Caco-2 (cell line): Measurements from ENCODE around the gene CCDC134. TPM values are rescaled to one million over a fixed set of nuclear protein-coding genes. Genes with fewer than 3 reads are reported as not detected.

ENCODE experiments used
- BruUV-seq: library from RNA; stranded (reverse); fragments of 400-500 nt; replicated peaks from 2 replicates; lab custom pipeline; 2021; lab: Mats Ljungman, UMichigan
- CTCF ChIA-PET: fragments of 300-600 bp; sonication (Branson Sonifier 250); formaldehyde crosslinking; loops from one replicate; lab custom pipeline; 2022; ENCODE audit warnings: antibody characterized with exemption; lab: Charles Lee
- POLR2A ChIA-PET: fragments of 300-600 bp; sonication (Branson Sonifier 250); formaldehyde crosslinking; loops from one replicate; lab custom pipeline; 2022; ENCODE audit warnings: antibody characterized with exemption; lab: Charles Lee
- DNase-seq, 2 experiments: peaks; one replicate each; pipeline versions ENCODE4 v3.0.0 to v3.0.0-alpha.2; 2020 to 2022
- H3K27me3 ChIP-seq: replicated peaks from 2 replicates; pipeline ENCODE4 v1.6.0; 2011; ENCODE audit warnings: low read length; ENCODE audit not compliant: control insufficient read depth, insufficient read depth
- H3K36me3 ChIP-seq: 2 replicates; pipeline ENCODE4 v1.5.1; 2011; ENCODE audit warnings: low read length; ENCODE audit not compliant: control insufficient read depth, insufficient read depth
- H3K4me1 ChIP-seq: fragments of 250-450 bp; sonication (Bioruptor Pico); 2 replicates; pipeline ENCODE4 v1.5.1; 2020; ENCODE audit warnings: mild to moderate bottlenecking
- H3K4me3 ChIP-seq: 2 replicates; pipeline ENCODE4 v1.5.1; 2011; ENCODE audit warnings: low read depth, mild to moderate bottlenecking, control low read depth, low read length
- H3K9me3 ChIP-seq: fragments of 250-450 bp; sonication (Bioruptor Pico); 2 replicates; pipeline ENCODE4 v1.5.1; 2020; ENCODE audit warnings: mild to moderate bottlenecking, moderate library complexity
- H3K27ac Mint-ChIP-seq: one replicate; pipeline ENCODE4 v1.8.0; 2022; ENCODE audit warnings: mixed read lengths; ENCODE audit not compliant: unreplicated experiment
- H3K27me3 Mint-ChIP-seq: one replicate; pipeline ENCODE4 v1.8.0; 2022; ENCODE audit warnings: mixed read lengths; ENCODE audit not compliant: insufficient read depth, unreplicated experiment
- H3K36me3 Mint-ChIP-seq: one replicate; pipeline ENCODE4 v1.8.0; 2022; ENCODE audit warnings: mild to moderate bottlenecking, mixed read lengths; ENCODE audit not compliant: insufficient read depth, unreplicated experiment
- H3K4me1 Mint-ChIP-seq: one replicate; pipeline ENCODE4 v1.8.0; 2022; ENCODE audit warnings: low read depth, mixed read lengths; ENCODE audit not compliant: unreplicated experiment
- H3K4me3 Mint-ChIP-seq: one replicate; pipeline ENCODE4 v1.8.0; 2022; ENCODE audit warnings: mild to moderate bottlenecking, moderate library complexity, mixed read lengths; ENCODE audit not compliant: unreplicated experiment
- H3K9me3 Mint-ChIP-seq: one replicate; pipeline ENCODE4 v1.8.0; 2022; ENCODE audit warnings: mixed read lengths; ENCODE audit not compliant: unreplicated experiment
- intact Hi-C: fragments of 100-400 bp; cut with micrococcal nuclease; formaldehyde crosslinking; loops from one replicate; pipeline ENCODE4 v1.10.0; 2022; ENCODE audit not compliant: unreplicated experiment
- total RNA-seq: library from RNA; stranded (reverse); gene quantifications from 2 replicates; pipeline ENCODE4 v1.2.3, GENCODE V29; 2022
- TF ChIP-seq, protein P1 (sequence below), 2 experiments: fragments of 200-600 bp in 1 of 2; IDR thresholded peaks; 1 replicate in 1 of 2; 2 replicates in 1 of 2; pipeline versions ENCODE4 v1.5.1 to v1.8.0; 2011 to 2022; ENCODE audit warnings: antibody characterized with exemption in 1 of 2, control low read depth in 1 of 2, inconsistent platforms in 1 of 2, low read depth in 1 of 2, low read length in 1 of 2, mild to moderate bottlenecking in 1 of 2, moderate library complexity in 1 of 2; ENCODE audit not compliant: insufficient read depth in 1 of 2, severe bottlenecking in 1 of 2, unreplicated experiment in 1 of 2

The CCDC134 gene
- total RNA-seq, 1 experiment from 2014 or later = 24.8 TPM

DNA sequence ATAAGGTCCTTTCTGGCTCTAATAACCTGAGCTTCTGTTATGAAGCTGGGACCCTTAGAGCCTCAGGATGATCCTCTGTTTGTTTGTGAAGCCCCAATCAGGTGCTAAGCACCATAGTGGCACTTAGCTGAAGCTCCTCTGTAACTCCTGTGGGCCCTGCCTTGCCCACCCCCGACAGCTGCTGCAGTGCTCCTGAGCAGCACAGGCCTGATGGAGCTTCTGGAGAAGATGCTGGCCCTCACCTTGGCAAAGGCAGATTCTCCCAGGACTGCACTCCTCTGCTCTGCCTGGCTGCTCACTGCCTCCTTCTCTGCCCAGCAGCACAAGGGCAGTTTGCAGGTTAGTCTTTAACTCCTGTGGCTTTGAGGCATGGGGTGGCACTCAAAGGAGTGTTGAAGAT, 19.0 kb upstream of the CCDC134 start:
- H3K27me3 ChIP-seq = no peaks in the 10 kb centered on the region
- no peak overlapping the region for H3K4me3 Mint-ChIP-seq
- BruUV-seq = no TSS peak
- H3K36me3 ChIP-seq = no peaks in the 10 kb centered on the region
- H3K27ac Mint-ChIP-seq = no peak overlapping the region
- H3K27me3 Mint-ChIP-seq = no peaks in the 10 kb centered on the region
- H3K9me3 ChIP-seq = no peaks in the 10 kb centered on the region
- no peaks in the 10 kb centered on the region for H3K36me3 Mint-ChIP-seq
- DNase-seq = no peak
- H3K4me1 Mint-ChIP-seq = peaks cover 8% of the 10 kb centered on the region
- ChIA-PET POLR2A (interaction anchor here (0.6 kb wide), 1 partner anchor 13 kb away, joined by 3 read pairs; no protein-coding TSS in a partner anchor), CTCF (interaction anchor here (1.5 kb wide), 1 partner anchor 35 kb away, joined by 3 read pairs; no protein-coding TSS in a partner anchor)
- H3K4me3 ChIP-seq = no peak overlapping the region
- intact Hi-C loops = no loop called here
- TF ChIP-seq, protein P1, sequence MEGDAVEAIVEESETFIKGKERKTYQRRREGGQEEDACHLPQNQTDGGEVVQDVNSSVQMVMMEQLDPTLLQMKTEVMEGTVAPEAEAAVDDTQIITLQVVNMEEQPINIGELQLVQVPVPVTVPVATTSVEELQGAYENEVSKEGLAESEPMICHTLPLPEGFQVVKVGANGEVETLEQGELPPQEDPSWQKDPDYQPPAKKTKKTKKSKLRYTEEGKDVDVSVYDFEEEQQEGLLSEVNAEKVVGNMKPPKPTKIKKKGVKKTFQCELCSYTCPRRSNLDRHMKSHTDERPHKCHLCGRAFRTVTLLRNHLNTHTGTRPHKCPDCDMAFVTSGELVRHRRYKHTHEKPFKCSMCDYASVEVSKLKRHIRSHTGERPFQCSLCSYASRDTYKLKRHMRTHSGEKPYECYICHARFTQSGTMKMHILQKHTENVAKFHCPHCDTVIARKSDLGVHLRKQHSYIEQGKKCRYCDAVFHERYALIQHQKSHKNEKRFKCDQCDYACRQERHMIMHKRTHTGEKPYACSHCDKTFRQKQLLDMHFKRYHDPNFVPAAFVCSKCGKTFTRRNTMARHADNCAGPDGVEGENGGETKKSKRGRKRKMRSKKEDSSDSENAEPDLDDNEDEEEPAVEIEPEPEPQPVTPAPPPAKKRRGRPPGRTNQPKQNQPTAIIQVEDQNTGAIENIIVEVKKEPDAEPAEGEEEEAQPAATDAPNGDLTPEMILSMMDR (IDR thresholded peaks at IDR 0.05; ENCODE audit: insufficient read depth in 1 of 2, low read depth in 1 of 2, low read length in 1 of 2, severe bottlenecking in 1 of 2, unreplicated experiment in 1 of 2) = no peak
- H3K4me1 ChIP-seq = 0 out of 2 replicates have a peak, but pooled peaks cover 8% of the 10 kb centered on the region
- no peaks in the 10 kb centered on the region for H3K9me3 Mint-ChIP-seq

DNA sequence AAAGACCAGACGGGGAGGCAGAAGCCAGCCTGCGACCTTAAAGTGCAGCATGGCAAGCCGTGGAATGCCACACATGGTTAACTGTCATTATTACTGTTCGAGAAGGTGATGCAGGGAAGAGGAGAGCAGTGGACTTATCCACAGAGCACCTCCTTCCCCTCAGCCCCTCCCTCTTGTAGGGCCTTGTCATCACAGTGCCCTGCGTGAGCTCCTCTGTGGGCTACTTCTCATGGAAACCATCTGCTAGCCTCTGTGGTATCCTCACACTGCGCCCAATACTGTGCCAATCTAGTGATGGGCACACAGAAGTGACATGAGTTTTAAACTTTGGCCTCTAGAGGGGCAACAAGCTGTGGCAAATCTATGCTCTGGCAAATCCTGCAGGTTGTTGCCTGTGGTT, 18.2 kb upstream of the CCDC134 start:
- no peaks in the 10 kb centered on the region for H3K9me3 Mint-ChIP-seq
- CTCF ChIA-PET = interaction anchor here (0.6 to 1.5 kb wide), 2 partner anchors 18 to 36 kb away, joined by 3 read pairs; partner anchors contain the start of gene CCDC134

DNA sequence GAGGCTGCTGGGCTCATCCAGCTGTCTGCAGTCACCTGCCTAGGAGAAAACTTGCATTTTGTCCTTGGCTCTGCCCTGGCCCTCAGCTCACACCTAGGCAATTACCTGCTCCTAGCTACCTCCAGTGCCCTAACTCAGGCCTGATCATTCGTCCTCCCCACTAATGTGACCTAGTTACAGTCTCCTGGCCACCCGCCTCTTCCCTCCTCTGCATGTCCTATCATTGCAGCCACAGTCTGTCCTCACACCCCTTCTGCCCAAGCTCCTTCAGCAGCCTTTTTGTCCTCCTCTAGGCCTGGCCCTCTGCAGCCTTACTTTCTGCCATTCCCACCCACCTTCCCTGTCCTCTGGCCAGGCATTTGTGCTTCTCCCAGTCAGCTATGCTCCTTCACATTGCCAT, 17.7 kb upstream of the CCDC134 start:
- Mint-ChIP-seq H3K36me3 (no peaks in the 10 kb centered on the region), H3K4me3 (no peak overlapping the region), H3K27ac (no peak overlapping the region), H3K9me3 (no peaks in the 10 kb centered on the region), H3K4me1 (peaks cover 8% of the 10 kb centered on the region), H3K27me3 (no peaks in the 10 kb centered on the region)
- Histone ChIP-seq H3K4me3 (no peak overlapping the region), H3K9me3 (no peaks in the 10 kb centered on the region), H3K27me3 (no peaks in the 10 kb centered on the region), H3K4me1 (0 out of 2 replicates have a peak, but pooled peaks cover 8% of the 10 kb centered on the region), H3K36me3 (no peaks in the 10 kb centered on the region)
- ChIA-PET POLR2A (no interaction called here), CTCF (interaction anchor here (0.6 kb wide), 1 partner anchor 18 kb away, joined by 3 read pairs; the partner anchor contains the start of gene CCDC134)
- TF ChIP-seq, protein P1 (IDR thresholded peaks at IDR 0.05; ENCODE audit: insufficient read depth in 1 of 2, low read depth in 1 of 2, low read length in 1 of 2, severe bottlenecking in 1 of 2, unreplicated experiment in 1 of 2) = no peak
- no TSS peak for BruUV-seq
- intact Hi-C loops = no loop called here
- no peak for DNase-seq

More for the DNA sequence above, 18.2 kb upstream of the CCDC134 start:
- Histone ChIP-seq H3K27me3 (no peaks in the 10 kb centered on the region), H3K4me1 (0 out of 2 replicates have a peak, but pooled peaks cover 8% of the 10 kb centered on the region), H3K9me3 (no peaks in the 10 kb centered on the region), H3K36me3 (no peaks in the 10 kb centered on the region), H3K4me3 (no peak overlapping the region)
- POLR2A ChIA-PET = no interaction called here
- no TSS peak for BruUV-seq
- Mint-ChIP-seq H3K4me3 (no peak overlapping the region), H3K36me3 (no peaks in the 10 kb centered on the region), H3K4me1 (peaks cover 8% of the 10 kb centered on the region), H3K27ac (no peak overlapping the region), H3K27me3 (no peaks in the 10 kb centered on the region)
- TF ChIP-seq, protein P1 (IDR thresholded peaks at IDR 0.05; ENCODE audit: insufficient read depth in 1 of 2, low read depth in 1 of 2, low read length in 1 of 2, severe bottlenecking in 1 of 2, unreplicated experiment in 1 of 2) = no peak
- no peak for DNase-seq
- intact Hi-C loops = no loop called here
